ENCODE measurements around the gene CEP152. TPM values are rescaled to one million over a fixed set of nuclear protein-coding genes. Genes with fewer than 3 reads are reported as not detected.

CEP152 gene
- polyA plus RNA-seq, 1 donor from 2014 or later = 1.3 TPM

GRCh38 chr15:48722764-48723661 is 87.9 kb downstream of the CEP152 start:
- Histone ChIP-seq H3K4me3 (ENCODE audit: low read length) (no peak overlapping the region), H3K36me3 (ENCODE audit: insufficient read depth, low read length) (no peaks in the 10 kb centered on the region), H3K9ac (ENCODE audit: low read length) (no peak overlapping the region), H2AFZ (ENCODE audit: low read depth, low read length) (no peak overlapping the region), H3K27ac (ENCODE audit: low read length) (no peak overlapping the region), H3F3A (ENCODE audit: insufficient read depth, low read length, poor library complexity, severe bottlenecking) (no peaks in the 10 kb centered on the region), H3K9me3 (ENCODE audit: low read length) (no peaks in the 10 kb centered on the region), H3K4me2 (ENCODE audit: low read length) (no peak overlapping the region), H4K20me1 (ENCODE audit: insufficient read depth) (no peaks in the 10 kb centered on the region), H3K27me3 (ENCODE audit: insufficient read depth, low read depth, low read length) (no peaks in the 10 kb centered on the region), H3K79me2 (replicated peaks; ENCODE audit: insufficient read depth, low read length) (no peaks in the 10 kb centered on the region), H3K9me2 (ENCODE audit: insufficient read depth, low read length) (no peaks in the 10 kb centered on the region)
- TF ChIP-seq, protein P1, sequence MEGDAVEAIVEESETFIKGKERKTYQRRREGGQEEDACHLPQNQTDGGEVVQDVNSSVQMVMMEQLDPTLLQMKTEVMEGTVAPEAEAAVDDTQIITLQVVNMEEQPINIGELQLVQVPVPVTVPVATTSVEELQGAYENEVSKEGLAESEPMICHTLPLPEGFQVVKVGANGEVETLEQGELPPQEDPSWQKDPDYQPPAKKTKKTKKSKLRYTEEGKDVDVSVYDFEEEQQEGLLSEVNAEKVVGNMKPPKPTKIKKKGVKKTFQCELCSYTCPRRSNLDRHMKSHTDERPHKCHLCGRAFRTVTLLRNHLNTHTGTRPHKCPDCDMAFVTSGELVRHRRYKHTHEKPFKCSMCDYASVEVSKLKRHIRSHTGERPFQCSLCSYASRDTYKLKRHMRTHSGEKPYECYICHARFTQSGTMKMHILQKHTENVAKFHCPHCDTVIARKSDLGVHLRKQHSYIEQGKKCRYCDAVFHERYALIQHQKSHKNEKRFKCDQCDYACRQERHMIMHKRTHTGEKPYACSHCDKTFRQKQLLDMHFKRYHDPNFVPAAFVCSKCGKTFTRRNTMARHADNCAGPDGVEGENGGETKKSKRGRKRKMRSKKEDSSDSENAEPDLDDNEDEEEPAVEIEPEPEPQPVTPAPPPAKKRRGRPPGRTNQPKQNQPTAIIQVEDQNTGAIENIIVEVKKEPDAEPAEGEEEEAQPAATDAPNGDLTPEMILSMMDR (IDR thresholded peaks at IDR 0.05; ENCODE audit: poor library complexity, severe bottlenecking) = no peak
- TF ChIP-seq POLR2AphosphoS5 (IDR thresholded peaks at IDR 0.05) = no peak
- no peak for TF ChIP-seq EZH2 (IDR thresholded peaks at IDR 0.05; ENCODE audit: borderline replicate concordance, insufficient read depth, low read length, poor library complexity, severe bottlenecking)
- no peak for TF ChIP-seq MXI1 (conservative IDR thresholded peaks at IDR 0.05; ENCODE audit: poor library complexity, severe bottlenecking)
- TF ChIP-seq, protein P2, sequence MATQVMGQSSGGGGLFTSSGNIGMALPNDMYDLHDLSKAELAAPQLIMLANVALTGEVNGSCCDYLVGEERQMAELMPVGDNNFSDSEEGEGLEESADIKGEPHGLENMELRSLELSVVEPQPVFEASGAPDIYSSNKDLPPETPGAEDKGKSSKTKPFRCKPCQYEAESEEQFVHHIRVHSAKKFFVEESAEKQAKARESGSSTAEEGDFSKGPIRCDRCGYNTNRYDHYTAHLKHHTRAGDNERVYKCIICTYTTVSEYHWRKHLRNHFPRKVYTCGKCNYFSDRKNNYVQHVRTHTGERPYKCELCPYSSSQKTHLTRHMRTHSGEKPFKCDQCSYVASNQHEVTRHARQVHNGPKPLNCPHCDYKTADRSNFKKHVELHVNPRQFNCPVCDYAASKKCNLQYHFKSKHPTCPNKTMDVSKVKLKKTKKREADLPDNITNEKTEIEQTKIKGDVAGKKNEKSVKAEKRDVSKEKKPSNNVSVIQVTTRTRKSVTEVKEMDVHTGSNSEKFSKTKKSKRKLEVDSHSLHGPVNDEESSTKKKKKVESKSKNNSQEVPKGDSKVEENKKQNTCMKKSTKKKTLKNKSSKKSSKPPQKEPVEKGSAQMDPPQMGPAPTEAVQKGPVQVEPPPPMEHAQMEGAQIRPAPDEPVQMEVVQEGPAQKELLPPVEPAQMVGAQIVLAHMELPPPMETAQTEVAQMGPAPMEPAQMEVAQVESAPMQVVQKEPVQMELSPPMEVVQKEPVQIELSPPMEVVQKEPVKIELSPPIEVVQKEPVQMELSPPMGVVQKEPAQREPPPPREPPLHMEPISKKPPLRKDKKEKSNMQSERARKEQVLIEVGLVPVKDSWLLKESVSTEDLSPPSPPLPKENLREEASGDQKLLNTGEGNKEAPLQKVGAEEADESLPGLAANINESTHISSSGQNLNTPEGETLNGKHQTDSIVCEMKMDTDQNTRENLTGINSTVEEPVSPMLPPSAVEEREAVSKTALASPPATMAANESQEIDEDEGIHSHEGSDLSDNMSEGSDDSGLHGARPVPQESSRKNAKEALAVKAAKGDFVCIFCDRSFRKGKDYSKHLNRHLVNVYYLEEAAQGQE (IDR thresholded peaks at IDR 0.05; ENCODE audit: borderline replicate concordance) = no peak
- no peak for TF ChIP-seq TAF1 (IDR thresholded peaks at IDR 0.05; ENCODE audit: low read depth)
- TF ChIP-seq RAD21 (conservative IDR thresholded peaks at IDR 0.05) = no peak
- no peak for TF ChIP-seq EP300 (conservative IDR thresholded peaks at IDR 0.05; ENCODE audit: poor library complexity, severe bottlenecking)
- no peak for TF ChIP-seq SMC3 (conservative IDR thresholded peaks at IDR 0.05; ENCODE audit: poor library complexity)

GRCh38 chr15:48721061-48721810 is 89.6 kb downstream of the CEP152 start:
- TF ChIP-seq EP300 (conservative IDR thresholded peaks at IDR 0.05; ENCODE audit: poor library complexity, severe bottlenecking) (no peak), POLR2AphosphoS5 (IDR thresholded peaks at IDR 0.05) (no peak), SMC3 (conservative IDR thresholded peaks at IDR 0.05; ENCODE audit: poor library complexity) (no peak), MXI1 (conservative IDR thresholded peaks at IDR 0.05; ENCODE audit: poor library complexity, severe bottlenecking) (no peak), EZH2 (IDR thresholded peaks at IDR 0.05; ENCODE audit: borderline replicate concordance, insufficient read depth, low read length, poor library complexity, severe bottlenecking) (no peak), RAD21 (conservative IDR thresholded peaks at IDR 0.05) (no peak), TAF1 (IDR thresholded peaks at IDR 0.05; ENCODE audit: low read depth) (no peak)
- TF ChIP-seq, protein P1 (IDR thresholded peaks at IDR 0.05; ENCODE audit: poor library complexity, severe bottlenecking) = no peak
- TF ChIP-seq, protein P2 (IDR thresholded peaks at IDR 0.05; ENCODE audit: borderline replicate concordance) = no peak
- Histone ChIP-seq H3K9me2 (ENCODE audit: insufficient read depth, low read length) (no peaks in the 10 kb centered on the region), H4K20me1 (ENCODE audit: insufficient read depth) (no peaks in the 10 kb centered on the region), H3K27me3 (ENCODE audit: insufficient read depth, low read depth, low read length) (no peaks in the 10 kb centered on the region), H3F3A (ENCODE audit: insufficient read depth, low read length, poor library complexity, severe bottlenecking) (no peaks in the 10 kb centered on the region), H3K4me2 (ENCODE audit: low read length) (no peak overlapping the region), H3K79me2 (replicated peaks; ENCODE audit: insufficient read depth, low read length) (no peaks in the 10 kb centered on the region), H3K9ac (ENCODE audit: low read length) (no peak overlapping the region), H3K4me3 (ENCODE audit: low read length) (no peak overlapping the region), H3K36me3 (ENCODE audit: insufficient read depth, low read length) (no peaks in the 10 kb centered on the region), H3K9me3 (ENCODE audit: low read length) (no peaks in the 10 kb centered on the region), H2AFZ (ENCODE audit: low read depth, low read length) (no peak overlapping the region), H3K27ac (ENCODE audit: low read length) (no peak overlapping the region)

Measured in neural cell (in vitro differentiated cells).